Measurements from ENCODE around the gene DEUP1.

DNA sequence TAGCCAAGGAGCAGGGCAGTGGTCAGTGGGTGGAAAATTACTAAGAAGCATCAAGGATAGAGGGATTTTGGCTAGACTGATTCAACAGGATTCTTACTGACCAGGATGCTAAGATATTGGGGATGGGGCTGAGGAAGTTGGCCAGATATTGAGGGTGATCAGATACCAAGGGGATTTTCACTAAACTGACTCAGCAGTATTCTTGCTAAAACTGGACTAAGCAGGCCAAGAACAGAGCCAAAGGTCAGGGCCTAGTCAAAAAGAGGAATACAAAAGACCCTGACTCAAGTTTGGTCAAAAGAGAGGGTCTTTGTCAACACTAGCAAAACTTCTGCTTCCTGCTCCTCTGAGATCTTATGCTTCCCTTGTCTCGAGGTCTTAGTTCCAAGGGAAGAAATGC lies 38.6 kb upstream of the DEUP1 start:
- TF ChIP-seq, protein P1, sequence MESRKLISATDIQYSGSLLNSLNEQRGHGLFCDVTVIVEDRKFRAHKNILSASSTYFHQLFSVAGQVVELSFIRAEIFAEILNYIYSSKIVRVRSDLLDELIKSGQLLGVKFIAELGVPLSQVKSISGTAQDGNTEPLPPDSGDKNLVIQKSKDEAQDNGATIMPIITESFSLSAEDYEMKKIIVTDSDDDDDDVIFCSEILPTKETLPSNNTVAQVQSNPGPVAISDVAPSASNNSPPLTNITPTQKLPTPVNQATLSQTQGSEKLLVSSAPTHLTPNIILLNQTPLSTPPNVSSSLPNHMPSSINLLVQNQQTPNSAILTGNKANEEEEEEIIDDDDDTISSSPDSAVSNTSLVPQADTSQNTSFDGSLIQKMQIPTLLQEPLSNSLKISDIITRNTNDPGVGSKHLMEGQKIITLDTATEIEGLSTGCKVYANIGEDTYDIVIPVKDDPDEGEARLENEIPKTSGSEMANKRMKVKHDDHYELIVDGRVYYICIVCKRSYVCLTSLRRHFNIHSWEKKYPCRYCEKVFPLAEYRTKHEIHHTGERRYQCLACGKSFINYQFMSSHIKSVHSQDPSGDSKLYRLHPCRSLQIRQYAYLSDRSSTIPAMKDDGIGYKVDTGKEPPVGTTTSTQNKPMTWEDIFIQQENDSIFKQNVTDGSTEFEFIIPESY (IDR thresholded peaks at IDR 0.05): no peak
- TF ChIP-seq, protein P2, sequence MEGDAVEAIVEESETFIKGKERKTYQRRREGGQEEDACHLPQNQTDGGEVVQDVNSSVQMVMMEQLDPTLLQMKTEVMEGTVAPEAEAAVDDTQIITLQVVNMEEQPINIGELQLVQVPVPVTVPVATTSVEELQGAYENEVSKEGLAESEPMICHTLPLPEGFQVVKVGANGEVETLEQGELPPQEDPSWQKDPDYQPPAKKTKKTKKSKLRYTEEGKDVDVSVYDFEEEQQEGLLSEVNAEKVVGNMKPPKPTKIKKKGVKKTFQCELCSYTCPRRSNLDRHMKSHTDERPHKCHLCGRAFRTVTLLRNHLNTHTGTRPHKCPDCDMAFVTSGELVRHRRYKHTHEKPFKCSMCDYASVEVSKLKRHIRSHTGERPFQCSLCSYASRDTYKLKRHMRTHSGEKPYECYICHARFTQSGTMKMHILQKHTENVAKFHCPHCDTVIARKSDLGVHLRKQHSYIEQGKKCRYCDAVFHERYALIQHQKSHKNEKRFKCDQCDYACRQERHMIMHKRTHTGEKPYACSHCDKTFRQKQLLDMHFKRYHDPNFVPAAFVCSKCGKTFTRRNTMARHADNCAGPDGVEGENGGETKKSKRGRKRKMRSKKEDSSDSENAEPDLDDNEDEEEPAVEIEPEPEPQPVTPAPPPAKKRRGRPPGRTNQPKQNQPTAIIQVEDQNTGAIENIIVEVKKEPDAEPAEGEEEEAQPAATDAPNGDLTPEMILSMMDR (IDR thresholded peaks at IDR 0.05; ENCODE audit: low read depth, low read length, missing input control): no peak
- TF ChIP-seq, protein P3, sequence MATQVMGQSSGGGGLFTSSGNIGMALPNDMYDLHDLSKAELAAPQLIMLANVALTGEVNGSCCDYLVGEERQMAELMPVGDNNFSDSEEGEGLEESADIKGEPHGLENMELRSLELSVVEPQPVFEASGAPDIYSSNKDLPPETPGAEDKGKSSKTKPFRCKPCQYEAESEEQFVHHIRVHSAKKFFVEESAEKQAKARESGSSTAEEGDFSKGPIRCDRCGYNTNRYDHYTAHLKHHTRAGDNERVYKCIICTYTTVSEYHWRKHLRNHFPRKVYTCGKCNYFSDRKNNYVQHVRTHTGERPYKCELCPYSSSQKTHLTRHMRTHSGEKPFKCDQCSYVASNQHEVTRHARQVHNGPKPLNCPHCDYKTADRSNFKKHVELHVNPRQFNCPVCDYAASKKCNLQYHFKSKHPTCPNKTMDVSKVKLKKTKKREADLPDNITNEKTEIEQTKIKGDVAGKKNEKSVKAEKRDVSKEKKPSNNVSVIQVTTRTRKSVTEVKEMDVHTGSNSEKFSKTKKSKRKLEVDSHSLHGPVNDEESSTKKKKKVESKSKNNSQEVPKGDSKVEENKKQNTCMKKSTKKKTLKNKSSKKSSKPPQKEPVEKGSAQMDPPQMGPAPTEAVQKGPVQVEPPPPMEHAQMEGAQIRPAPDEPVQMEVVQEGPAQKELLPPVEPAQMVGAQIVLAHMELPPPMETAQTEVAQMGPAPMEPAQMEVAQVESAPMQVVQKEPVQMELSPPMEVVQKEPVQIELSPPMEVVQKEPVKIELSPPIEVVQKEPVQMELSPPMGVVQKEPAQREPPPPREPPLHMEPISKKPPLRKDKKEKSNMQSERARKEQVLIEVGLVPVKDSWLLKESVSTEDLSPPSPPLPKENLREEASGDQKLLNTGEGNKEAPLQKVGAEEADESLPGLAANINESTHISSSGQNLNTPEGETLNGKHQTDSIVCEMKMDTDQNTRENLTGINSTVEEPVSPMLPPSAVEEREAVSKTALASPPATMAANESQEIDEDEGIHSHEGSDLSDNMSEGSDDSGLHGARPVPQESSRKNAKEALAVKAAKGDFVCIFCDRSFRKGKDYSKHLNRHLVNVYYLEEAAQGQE (IDR thresholded peaks at IDR 0.05): no peak
- TF ChIP-seq, protein P4, sequence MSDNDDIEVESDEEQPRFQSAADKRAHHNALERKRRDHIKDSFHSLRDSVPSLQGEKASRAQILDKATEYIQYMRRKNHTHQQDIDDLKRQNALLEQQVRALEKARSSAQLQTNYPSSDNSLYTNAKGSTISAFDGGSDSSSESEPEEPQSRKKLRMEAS (IDR thresholded peaks at IDR 0.05): no peak
- no peak for TF ChIP-seq RXRA (IDR thresholded peaks at IDR 0.05)

Measured in liver (tissue), 3 donors.